ENCODE results near the gene TAOK3. TPM values are rescaled to one million over a fixed set of nuclear protein-coding genes. Genes with fewer than 3 reads are reported as not detected.

Gene TAOK3
- total RNA-seq, 3 donors from 2014 or later: 43.5 to 57.8 (median 46.9) TPM

GRCh38 chr12:118175823-118176447 is 196.8 kb downstream of the TAOK3 start:
- Histone ChIP-seq H3K27ac (no peak overlapping the region), H3K9me3 (no peaks in the 10 kb centered on the region), H3K4me1 (no peaks in the 10 kb centered on the region), H3K27me3 (no peaks in the 10 kb centered on the region), H3K36me3 (peaks cover 8% of the 10 kb centered on the region), H3K4me3 (no peak overlapping the region)
- no peak for DNase-seq (ENCODE audit: low spot score in 2 of 2)
- TF ChIP-seq, protein P1, sequence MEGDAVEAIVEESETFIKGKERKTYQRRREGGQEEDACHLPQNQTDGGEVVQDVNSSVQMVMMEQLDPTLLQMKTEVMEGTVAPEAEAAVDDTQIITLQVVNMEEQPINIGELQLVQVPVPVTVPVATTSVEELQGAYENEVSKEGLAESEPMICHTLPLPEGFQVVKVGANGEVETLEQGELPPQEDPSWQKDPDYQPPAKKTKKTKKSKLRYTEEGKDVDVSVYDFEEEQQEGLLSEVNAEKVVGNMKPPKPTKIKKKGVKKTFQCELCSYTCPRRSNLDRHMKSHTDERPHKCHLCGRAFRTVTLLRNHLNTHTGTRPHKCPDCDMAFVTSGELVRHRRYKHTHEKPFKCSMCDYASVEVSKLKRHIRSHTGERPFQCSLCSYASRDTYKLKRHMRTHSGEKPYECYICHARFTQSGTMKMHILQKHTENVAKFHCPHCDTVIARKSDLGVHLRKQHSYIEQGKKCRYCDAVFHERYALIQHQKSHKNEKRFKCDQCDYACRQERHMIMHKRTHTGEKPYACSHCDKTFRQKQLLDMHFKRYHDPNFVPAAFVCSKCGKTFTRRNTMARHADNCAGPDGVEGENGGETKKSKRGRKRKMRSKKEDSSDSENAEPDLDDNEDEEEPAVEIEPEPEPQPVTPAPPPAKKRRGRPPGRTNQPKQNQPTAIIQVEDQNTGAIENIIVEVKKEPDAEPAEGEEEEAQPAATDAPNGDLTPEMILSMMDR (IDR thresholded peaks at IDR 0.05): no peak
- no peak for TF ChIP-seq POLR2AphosphoS5 (IDR thresholded peaks at IDR 0.05)
- TF ChIP-seq POLR2A (IDR thresholded peaks at IDR 0.05): no peak
- intact Hi-C loops (cut with DNase I; ENCODE audit: low total_unique reads): no loop called here

DNA sequence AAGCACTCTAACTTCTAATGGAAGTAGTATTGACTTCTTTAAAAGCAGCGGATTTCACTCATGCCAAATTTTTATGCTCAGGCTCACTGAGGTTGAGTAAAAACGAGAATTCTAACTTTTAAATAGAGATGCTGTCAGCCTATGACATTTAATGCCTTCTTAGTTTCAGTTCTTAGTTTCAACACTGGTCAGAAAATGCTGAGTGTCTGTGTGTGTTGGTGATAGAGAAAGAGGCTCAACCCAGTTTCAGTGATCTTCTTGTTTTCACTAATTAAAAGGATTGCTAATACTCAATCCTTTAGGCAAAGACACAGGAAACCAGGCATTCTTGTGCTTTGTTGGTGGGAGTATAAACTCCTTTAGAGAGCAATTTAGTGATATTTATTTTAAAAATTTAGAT is 205.8 kb downstream of the TAOK3 start:
- TF ChIP-seq, protein P1 (IDR thresholded peaks at IDR 0.05): no peak
- TF ChIP-seq POLR2A (IDR thresholded peaks at IDR 0.05) (no peak), POLR2AphosphoS5 (IDR thresholded peaks at IDR 0.05) (no peak)
- H3K9me3 ChIP-seq: no peaks in the 10 kb centered on the region
- intact Hi-C loops (cut with DNase I; ENCODE audit: low total_unique reads): no loop called here
- H3K27ac ChIP-seq: no peak overlapping the region
- no peak overlapping the region for H3K4me3 ChIP-seq
- no peaks in the 10 kb centered on the region for H3K27me3 ChIP-seq
- no peak for DNase-seq (ENCODE audit: low spot score in 2 of 2)
- no peaks in the 10 kb centered on the region for H3K4me1 ChIP-seq
- H3K36me3 ChIP-seq: peaks cover 4% of the 10 kb centered on the region

DNA sequence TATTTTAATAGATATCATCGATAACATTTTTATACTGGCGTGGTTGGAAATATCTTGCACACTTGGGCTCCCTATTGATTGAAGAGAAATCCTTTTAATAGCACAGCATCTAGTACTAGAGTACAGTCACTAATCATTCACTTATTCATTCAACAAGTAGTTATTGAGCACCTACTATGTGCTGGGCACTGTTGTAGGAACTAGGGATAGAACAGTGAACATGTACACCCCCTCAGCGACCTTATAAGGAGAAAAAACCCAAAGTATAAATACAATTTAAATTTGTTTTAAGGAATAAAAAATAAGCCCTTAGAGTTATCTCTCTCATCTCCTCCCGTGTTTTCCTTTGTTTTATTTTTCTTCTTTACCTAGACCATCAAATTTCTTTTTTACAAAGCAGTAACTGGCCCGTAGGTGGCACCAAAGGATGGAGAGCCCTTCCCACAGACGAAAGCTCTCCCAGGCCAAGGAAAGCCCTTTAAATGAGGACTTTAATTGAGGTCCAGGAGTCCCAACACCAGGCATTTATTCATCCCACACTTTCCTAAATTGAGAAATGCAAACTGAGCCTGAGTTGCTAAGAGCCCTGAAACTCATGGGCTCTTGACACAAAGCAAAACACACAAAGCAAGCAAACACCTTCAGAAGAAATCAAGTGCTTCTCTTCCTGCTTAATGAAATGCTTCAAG is 207.8 kb downstream of the TAOK3 start:
- no peaks in the 10 kb centered on the region for H3K36me3 ChIP-seq
- no peaks in the 10 kb centered on the region for H3K27me3 ChIP-seq
- H3K4me3 ChIP-seq: no peak overlapping the region
- intact Hi-C loops (cut with DNase I; ENCODE audit: low total_unique reads): no loop called here
- H3K9me3 ChIP-seq: no peaks in the 10 kb centered on the region
- H3K4me1 ChIP-seq: no peaks in the 10 kb centered on the region
- no peak for DNase-seq (ENCODE audit: low spot score in 2 of 2)
- TF ChIP-seq POLR2A (IDR thresholded peaks at IDR 0.05) (no peak), POLR2AphosphoS5 (IDR thresholded peaks at IDR 0.05) (no peak)
- TF ChIP-seq, protein P1 (IDR thresholded peaks at IDR 0.05): peak in 2 of 3 donors; percentile 26 to 29
- H3K27ac ChIP-seq: no peak overlapping the region

GRCh38 chr12:118160536-118160935 is 212.2 kb downstream of the TAOK3 start:
- H3K27ac ChIP-seq: no peak overlapping the region
- TF ChIP-seq POLR2A (IDR thresholded peaks at IDR 0.05): no peak
- TF ChIP-seq, protein P1 (IDR thresholded peaks at IDR 0.05): no peak
- no peaks in the 10 kb centered on the region for H3K27me3 ChIP-seq
- H3K36me3 ChIP-seq: no peaks in the 10 kb centered on the region
- no peak overlapping the region for H3K4me3 ChIP-seq
- no peaks in the 10 kb centered on the region for H3K9me3 ChIP-seq
- no peak for DNase-seq (ENCODE audit: low spot score in 2 of 2)
- intact Hi-C loops (cut with DNase I; ENCODE audit: low total_unique reads): no loop called here
- no peaks in the 10 kb centered on the region for H3K4me1 ChIP-seq

DNA sequence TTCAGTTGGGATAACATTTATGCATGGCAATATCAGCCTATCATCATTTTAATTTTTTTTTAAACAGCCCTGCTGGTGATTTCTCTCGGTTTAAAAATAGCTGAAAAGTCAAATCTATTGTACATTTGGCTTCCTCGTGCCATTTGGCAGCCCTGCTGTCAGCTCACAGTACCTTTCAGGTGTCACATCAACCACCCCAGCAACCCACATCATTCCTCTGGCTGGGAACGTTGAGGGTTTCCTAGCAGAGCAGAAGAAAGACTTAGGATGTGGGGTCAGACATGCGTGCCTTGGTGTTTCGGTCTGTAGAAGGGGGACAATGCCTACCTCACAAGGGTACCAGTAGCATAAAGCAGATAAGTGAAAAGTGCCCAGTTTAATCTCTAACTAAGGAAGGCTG is 221.0 kb downstream of the TAOK3 start:
- intact Hi-C loops (cut with DNase I; ENCODE audit: low total_unique reads): no loop called here
- TF ChIP-seq POLR2AphosphoS5 (IDR thresholded peaks at IDR 0.05): no peak
- TF ChIP-seq, protein P1 (IDR thresholded peaks at IDR 0.05): no peak
- TF ChIP-seq POLR2A (IDR thresholded peaks at IDR 0.05): no peak
- Histone ChIP-seq H3K4me3 (no peak overlapping the region), H3K9me3 (no peaks in the 10 kb centered on the region), H3K4me1 (no peaks in the 10 kb centered on the region), H3K27me3 (no peaks in the 10 kb centered on the region), H3K27ac (no peak overlapping the region), H3K36me3 (no peaks in the 10 kb centered on the region)
- DNase-seq (ENCODE audit: low spot score in 2 of 2): no peak

Measured in breast epithelium (tissue), 4 donors.